ENCODE data around the gene ZNF524.
"Not testable (repeated sequence)": the region's sequence is repeated elsewhere in the genome, so short reads cannot be mapped to it uniquely, and the experiment has no call there.

The ZNF524 gene

GRCh38 chr19:55599842-55600661 lies at the start of gene ZNF524:
Gene ZNF524, plus strand, starts transcription at chr19:55600288. Its CDS starts 1,825 bp downstream, at chr19:55602113.
- peak; percentile 94 for DNase-seq

GRCh38 chr19:55550321-55550650 lies 49.8 kb upstream of the ZNF524 start:
- no peak for DNase-seq

DNA sequence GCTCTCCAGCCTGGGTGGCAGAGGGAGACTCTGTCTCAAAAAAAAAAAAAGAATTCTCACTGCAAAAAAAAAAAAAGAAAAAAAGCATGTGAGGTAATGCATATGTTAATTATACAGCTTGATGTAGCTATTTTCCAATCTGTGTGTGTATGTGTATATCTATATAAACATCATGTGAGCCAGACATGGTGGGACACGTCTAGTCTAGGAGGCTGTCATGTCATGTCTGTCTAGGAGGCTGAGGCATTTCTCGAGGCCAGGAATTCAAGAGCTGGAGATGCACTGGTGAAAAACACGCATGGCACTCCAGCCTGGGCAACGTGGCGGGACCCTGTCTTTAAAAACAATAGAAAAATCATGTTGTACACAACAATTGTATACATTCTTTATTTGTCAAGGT lies 47.9 kb upstream of the ZNF524 start:
- no peak for DNase-seq

- DNase-seq, result no peak
These were observed 47.5 kb upstream of the ZNF524 start for GRCh38 chr19:55552620-55553019.

DNA sequence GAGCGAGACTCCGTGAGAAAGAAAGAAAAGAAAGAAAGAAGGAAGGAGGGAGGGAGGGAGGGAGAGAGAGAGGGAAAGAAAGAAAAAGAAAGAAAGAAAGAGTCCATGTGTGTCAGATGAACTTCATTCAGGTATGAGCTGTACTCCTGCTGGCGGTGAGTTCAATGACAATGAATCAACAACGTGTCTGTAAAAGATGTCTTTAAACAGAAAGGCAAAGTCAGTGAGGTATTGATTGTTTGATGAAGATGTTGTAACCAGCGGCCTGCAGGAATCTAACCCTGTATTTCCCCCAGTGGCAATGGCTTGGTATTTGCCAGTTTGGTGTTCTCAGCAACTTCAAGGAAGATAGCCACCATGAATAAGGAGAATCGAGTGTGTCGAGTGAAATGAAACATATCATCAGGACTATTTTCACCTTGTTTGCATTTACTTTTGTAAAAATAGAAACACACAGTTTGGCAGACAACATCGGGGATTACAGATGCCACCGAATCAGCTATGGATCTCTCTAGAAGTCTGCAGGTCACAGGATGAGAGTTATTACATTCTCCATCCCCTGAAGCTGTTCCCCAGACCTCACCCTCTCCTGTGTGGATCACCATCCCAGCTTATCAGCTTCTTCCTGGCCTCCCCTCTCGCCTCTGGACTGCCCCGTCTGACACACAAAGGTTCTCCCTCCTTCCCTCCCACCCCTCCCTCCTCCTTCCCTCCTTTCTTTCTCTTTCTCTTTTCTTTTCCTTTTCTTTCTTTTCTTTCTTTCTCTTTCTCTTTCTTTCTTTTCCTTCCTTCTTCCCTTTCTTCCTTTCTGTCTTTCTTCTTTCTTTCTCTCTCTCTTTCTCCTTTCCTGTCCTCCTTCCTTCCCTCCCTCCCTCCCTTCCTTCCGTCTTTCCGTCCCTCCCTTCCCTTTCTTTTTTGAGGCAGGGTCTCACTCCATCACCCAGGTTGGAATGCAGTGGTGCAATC lies 46.6 kb upstream of the ZNF524 start:
- DNase-seq, result no peak

DNA sequence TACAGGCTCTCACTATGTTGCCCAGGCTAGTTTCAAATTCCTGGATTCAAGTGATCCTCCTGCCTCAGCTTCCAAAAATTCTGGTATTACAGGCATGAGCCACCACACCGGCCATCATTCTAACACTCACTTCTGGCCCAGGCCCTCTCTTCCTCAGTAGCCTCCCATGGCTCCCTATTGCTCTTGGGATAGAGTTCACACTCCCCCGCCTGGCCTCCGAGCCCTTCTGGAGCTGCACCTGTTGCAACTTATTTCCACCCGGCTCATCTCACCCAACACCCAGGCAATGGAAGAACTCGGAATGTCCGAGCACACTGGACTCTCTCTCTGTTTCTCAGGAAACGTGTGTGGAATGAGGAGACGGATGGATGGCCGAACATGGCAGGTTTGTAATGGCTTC lies 45.8 kb upstream of the ZNF524 start:
- no peak for DNase-seq

DNA sequence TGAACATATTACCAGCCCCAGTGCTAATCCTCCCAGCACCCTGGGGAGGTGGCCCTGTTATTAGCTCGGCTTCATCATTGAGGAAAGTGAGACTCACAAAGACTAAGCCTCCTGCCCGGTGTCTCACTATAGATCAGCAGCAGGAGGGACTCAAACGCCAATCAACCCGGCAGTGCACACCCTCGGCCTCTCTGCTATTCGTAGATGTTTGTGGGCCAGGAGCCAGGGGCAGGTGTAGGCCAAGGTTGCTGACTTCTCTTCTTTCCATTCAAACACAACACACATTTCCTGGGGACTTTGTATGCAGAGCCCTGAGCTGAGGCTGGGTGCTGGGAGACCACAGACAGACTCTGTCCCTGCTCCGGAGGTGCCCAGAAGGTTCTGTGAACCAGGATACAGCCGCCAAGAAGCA lies 45.3 kb upstream of the ZNF524 start:
- DNase-seq, result no peak

GRCh38 chr19:55559684-55560083 lies 40.4 kb upstream of the ZNF524 start:
- no peak for DNase-seq

DNA sequence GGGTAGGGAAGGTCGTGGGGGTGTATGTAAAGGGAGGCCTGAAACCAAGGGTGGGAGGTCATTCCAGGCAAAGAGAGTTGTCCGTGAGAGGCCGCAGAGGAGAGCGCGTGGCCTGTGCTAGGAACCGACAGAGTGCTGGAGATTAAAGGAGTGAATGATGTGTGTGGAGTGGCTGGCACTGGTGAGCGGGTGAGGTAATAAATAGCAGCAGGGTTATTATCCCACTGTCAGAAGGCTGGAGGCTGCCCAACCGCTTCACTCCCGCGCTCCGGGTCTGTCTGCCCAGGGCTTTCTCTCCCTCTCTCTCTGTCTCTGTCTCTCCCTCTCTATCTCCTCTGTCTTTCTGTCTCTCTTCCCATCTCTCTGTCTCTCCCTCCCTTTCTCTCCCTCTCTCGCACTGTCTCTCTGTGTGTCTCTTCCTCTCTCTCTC lies 36.8 kb upstream of the ZNF524 start:
- DNase-seq, result peak; percentile 70

- no peak for DNase-seq
These were observed 33.3 kb upstream of the ZNF524 start for GRCh38 chr19:55566823-55567222.

DNA sequence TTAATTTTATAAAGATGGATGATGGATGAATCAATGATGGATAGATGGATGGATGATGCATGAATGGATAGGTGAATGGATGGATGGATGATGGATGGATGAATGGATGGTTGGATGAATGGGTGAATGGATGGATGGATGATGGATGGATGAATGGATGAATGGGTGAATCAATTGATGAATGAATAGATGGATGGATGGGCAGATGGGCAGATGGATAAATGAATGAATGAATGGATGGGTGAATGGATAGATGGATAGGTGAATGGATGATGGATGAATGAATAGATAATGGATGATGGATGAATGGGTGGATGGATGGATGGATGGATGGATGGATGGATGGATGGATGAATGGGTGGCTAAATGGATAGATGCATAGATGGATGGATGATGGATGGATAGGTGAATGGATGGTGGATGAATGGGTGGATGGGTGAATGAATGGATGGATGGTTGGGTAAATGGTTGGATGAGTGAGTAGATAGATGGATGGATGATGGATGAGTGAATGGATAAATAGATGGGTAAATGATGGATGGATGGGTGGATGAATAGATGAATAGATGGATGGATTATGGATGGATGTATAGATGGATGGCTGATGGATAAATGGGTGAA lies 32.3 kb upstream of the ZNF524 start:
- no peak for DNase-seq

DNA sequence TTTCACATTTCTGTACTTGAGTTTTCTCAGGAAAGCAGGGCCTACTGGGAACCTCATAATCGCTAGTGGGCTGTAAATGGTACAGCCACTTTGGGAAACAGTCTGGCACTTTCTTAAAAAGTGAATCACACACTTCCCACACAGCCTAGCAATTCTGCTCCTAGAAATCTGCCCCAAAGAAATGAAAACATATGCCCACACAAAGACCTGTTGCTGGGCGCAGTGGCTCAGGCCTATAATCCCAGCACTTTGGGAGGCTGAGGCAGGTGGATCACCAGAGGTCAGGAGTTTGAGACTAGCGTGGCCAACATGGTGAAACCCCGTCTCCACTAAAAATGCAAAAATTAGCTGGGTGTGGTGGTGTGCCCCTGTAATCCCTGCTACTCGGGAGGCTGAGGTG lies 30.6 kb upstream of the ZNF524 start:
- not testable (repeated sequence) for DNase-seq

GRCh38 chr19:55573929-55574328 lies 26.2 kb upstream of the ZNF524 start:
- DNase-seq, result not testable (repeated sequence)

DNA sequence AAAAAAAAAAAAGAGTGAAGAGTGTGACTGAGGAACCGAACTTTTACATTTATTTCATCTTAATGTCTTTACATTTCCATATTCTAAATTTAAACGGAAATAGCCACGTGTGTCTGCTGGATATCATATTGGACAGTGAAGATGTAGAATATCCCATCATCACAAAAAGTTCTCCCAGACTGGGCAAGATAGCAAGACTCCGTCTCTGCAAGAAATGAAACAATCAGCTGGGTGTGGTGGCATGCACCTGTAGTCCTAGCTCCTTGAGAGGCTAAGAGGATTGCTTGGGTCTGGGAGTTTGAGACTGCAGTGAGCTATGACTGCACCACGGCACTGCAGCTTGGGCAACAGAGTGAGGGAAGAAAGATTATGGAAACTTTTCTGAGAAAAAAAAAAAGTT lies 23.3 kb upstream of the ZNF524 start:
- no peak for DNase-seq

DNA sequence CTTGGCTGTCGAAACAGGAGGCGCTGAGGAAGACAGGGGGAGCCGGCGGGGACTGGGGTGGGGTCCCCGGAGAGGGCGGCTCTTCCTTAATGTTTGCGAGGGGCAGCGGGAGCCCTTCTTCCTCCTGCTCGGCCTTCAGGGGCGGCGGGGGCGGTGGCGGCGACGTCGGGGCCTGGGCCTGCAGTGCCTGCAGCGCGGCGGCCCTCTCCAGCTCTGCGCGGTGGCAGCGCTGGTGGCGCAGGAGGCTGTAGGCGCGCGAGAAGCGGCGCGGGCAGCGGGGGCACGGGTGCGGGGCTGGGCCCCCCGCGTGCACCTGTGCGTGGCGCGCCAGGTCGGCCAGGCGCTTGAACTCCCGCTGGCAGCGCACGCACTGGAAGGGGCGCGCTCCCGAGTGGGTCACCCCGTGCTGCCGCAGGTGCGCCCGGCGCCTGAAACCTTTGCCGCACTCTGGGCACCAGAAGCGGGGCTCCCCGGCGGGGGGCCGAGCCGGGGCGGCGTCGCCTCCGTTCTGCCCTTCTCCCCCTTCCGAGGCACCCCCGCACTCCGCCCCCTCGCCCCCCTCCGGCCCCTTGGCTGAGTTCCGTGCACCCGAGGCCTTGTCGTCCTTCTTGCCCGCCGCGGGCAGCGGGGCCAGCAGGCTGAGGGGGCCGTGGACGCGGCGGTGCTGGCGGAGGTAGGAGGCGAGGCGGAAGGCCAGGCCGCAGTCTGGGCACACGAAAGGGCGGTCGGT lies 21.9 kb upstream of the ZNF524 start:
- DNase-seq, result no peak

- no peak for DNase-seq
These were observed 21.0 kb upstream of the ZNF524 start for GRCh38 chr19:55578761-55579747.

GRCh38 chr19:55579766-55580621 lies 20.1 kb upstream of the ZNF524 start:
- peak; percentile 69 for DNase-seq

GRCh38 chr19:55580628-55581144 lies 19.4 kb upstream of the ZNF524 start, which contains the start of gene ZNF579:
Gene ZNF579, minus strand, starts transcription at chr19:55580848. Its CDS starts 1,209 bp downstream, at chr19:55579639.
- peak; percentile 92 for DNase-seq

GRCh38 chr19:55581145-55581822 lies 18.8 kb upstream of the ZNF524 start:
- DNase-seq, result no peak

Data from femur (tissue), 1 donor.